Astrocyte (in vitro differentiated cells and primary cell): ENCODE data around the gene SPATA19.

ENCODE experiments used
- CTCF ChIP-seq: IDR thresholded peaks from 2 replicates; pipeline ENCODE4 v1.5.1; 2011; ENCODE audit warnings: low read depth, mild to moderate bottlenecking, inconsistent platforms, low read length, moderate library complexity; ENCODE audit not compliant: insufficient read depth
- EZH2 ChIP-seq: IDR thresholded peaks from 2 replicates; pipeline ENCODE4 v1.6.1; 2012; ENCODE audit warnings: mild to moderate bottlenecking, low read length, inconsistent platforms; ENCODE audit not compliant: insufficient read depth

GRCh38 chr11:133796043-133796795 is 49.1 kb downstream of the SPATA19 start:
- TF ChIP-seq EZH2 (no peak), CTCF (no peak)
